ENCODE measurements around the gene FLRT1.
"Not testable (repeated sequence)": the region's sequence is repeated elsewhere in the genome, so short reads cannot be mapped to it uniquely, and the experiment has no call there.

FLRT1 gene

GRCh38 chr11:64025205-64025604 lies 10.5 kb upstream of the FLRT1 start:
- no peak for DNase-seq (ENCODE audit: low read depth, low spot score)

- DNase-seq (ENCODE audit: low read depth, low spot score) = no peak
Measured at GRCh38 chr11:64026575-64027205, 9.0 kb upstream of the FLRT1 start.

GRCh38 chr11:64027651-64028397 lies 7.9 kb upstream of the FLRT1 start:
- no peak for DNase-seq (ENCODE audit: low read depth, low spot score)

DNA sequence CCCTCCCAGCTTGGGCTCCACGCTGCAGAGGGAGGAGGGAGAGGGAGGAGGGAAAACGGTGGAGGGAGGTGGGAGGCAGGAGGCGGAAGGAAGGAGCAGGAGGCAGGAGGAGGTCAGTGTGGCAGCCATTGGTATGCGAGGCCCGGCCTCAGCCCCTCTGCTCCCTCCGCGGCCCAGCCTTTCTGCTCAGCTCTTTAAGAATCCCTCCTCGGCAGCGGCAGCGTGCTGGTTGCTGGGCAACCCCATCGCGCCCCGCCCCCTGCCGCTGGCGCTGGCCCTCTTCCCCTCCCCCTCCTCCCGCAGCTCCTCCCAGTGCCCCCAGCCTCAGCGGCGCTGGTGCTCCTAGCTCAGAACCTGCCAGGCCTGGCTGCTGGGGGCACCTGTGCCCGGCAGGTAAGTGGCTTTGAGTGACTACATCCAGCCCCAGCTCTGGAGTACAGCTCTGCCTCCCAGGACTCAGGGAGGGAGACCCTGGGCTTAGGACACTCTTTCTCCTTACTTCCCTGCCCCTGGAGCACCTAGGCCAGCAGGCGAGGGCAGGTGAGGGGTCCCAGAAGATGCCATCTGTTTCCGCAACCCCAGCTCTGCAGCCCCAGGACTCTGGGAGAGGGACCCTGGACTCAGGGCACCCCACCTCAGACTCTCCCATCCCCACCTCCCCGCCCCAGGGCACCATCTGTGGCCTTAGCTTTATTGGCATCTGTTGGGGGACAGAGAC lies 7.2 kb upstream of the FLRT1 start:
- DNase-seq (ENCODE audit: low read depth, low spot score) = no peak

- DNase-seq (ENCODE audit: low read depth, low spot score) = no peak
Measured at GRCh38 chr11:64029773-64030172, 6.0 kb upstream of the FLRT1 start.

DNA sequence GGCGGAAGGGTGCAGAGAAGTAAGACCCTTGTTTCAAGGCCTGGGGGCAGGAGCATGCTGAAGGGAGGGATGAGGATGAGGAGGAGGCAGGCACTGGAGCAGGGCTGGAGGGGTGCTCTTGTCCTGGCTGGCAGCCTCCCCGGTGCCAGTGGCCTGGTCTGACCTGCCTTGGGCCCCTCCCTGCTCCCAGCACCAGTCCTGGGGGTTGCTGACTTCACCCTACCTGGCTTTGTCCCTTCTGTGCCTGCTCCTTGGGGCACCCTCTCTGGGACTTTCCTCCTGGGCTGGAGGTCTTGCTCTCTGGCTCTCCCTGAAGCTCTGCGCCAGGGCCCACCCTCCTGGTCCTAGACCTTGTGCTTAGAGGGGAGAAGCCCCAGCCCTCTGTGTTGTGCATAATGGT lies 4.7 kb upstream of the FLRT1 start:
- no peak for DNase-seq (ENCODE audit: low read depth, low spot score)

GRCh38 chr11:64032050-64032449 lies 3.7 kb upstream of the FLRT1 start:
- no peak for DNase-seq (ENCODE audit: low read depth, low spot score)

- no peak for DNase-seq (ENCODE audit: low read depth, low spot score)
Measured at GRCh38 chr11:64034411-64034811, 1.3 kb upstream of the FLRT1 start.

GRCh38 chr11:64035081-64035524 lies 628 bp upstream of the FLRT1 start:
- no peak for DNase-seq (ENCODE audit: low read depth, low spot score)

DNA sequence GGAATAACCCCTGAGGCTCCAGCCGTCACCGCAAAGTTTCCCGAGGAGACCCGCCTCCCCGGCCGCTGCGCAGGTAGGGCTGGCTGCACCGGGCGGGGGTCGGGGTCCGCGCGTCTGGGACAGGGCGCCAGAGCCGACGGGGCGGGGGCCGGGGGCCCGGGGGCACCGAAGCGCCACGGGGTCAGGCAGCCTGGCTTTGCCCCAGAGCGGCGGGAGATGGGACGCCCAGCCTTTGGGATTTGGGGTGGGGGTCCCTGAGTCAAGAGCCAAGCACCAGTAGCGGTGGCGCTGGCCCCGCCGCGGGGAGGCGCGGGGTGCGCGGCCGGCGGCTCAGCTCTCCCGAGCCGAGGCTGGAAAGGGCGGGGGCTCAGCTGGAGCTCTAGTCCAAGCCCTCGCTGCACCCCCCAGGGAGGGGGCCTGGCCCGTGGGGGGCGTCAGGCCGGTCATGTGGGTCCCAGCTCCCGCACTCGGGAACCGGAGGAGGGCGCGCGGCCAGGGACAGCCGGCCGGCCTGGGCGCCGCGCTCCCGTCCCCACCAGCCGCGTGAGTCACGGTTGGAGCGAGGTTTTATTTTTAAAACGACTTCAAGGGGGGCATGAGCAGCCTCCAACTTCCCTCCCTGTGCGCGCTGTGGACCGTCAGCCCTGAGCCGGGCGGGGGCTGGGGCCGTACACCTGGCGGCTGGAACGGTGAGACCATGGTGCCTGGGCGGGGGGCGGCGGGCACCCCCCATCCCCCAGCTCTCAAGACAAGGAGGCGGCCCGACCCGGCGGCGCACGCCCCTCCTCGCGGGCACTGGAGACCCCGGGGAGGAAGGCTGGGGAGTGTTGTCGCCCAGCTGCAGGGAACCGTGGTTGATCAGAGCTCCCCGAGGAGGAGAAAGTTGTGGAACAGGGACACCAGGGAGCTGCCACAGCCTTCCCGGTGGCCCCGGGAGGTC lies 626 bp downstream of the FLRT1 start:
- DNase-seq (ENCODE audit: low read depth, low spot score) = no peak

DNA sequence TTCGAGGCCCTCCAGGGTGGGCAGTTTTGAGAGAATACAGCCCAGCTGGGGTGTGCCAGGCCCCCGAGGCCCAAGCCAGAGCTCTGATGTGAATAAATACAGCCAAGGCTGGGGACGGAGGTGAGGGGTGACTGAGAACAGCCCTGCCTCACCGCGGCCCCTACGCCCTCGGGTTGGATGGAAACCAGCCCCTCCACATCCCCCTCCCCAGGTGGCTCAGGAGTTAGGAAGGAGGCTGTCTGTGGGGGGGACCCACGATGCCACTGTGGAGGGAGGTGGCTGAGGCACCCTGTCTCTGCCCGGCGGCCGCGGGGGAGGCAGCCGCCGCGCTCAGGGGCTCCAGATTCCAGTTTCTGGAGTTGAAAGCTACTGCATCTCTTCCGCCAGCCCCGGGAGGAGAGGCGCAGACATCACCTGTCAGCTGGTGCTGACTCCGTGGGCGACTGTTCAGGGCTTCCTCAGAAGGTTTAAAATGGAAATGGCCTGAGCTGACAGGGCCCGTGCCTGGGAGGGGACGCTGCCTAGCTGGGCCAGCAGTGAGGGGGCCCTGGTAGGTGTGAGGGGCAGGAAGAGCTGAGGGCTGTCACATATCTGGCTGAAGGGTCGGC lies 1.4 kb downstream of the FLRT1 start:
- DNase-seq (ENCODE audit: low read depth, low spot score) = no peak

GRCh38 chr11:64038500-64038899 lies 2.8 kb downstream of the FLRT1 start:
- DNase-seq (ENCODE audit: low read depth, low spot score) = no peak

DNA sequence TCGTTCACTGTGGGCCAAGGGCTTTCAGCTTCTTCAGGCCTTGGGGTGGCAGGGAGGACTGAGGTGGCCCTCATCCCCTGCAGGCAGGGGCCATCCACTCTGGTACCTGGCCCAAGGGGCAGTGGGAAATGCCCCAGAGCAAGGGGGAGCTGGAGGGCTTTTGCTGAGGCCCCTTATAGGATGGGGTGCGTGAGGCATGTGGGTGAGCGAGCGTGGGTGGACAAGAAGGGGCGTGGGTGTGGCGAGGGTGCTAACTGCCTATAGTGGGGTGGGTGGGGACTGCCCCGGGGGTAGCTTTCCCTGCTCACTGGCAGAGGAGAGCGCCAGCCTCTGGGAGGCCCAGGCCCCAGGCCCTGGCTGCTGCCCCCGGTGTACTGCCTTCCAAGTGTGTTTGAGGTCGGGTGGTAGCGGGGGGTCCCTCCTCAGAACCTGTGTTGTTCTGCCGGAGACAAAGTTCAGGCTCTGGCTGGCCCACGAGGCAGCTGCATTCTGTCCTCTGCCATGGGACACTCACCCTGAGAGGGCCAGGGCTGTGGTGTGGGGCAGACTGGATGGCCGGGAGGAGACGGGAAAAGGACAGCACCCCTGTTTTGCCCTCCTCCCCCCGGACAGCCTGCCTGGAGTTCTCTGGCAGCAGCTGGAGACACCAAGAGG lies 3.4 kb downstream of the FLRT1 start:
- DNase-seq (ENCODE audit: low read depth, low spot score) = no peak

DNA sequence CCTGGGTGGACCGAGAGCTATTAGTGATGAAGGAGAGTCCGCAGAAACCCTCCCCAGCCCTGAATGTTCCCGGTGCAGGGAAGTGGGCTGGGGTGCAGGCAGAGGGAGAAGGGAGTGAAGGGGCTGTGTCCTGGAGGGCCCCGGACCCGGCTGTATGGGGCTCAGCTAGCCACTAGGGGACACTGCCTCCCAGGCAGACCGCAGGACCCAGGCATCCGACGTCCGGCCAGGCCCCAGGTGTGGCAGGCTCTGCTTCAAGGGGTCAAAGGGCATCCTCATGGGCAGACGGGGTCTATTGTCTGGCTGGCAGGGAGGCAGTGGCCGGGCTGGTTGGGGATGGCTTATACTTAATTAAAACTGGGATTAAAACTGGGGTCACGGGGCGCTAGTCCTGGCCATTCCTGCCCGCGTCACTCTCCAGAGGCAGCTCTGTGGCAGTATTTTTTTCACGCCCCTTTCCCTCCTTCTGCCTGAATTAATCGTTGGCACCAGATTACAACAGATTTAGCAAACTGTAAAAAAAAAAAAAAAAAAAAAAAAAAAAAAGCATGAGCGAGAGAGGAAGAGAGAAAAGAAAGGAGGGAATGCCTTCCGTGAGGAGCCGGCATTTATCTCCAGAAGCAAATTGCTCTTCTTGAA lies 5.1 kb downstream of the FLRT1 start:
- no peak for DNase-seq (ENCODE audit: low read depth, low spot score)

GRCh38 chr11:64041846-64042245 lies 6.1 kb downstream of the FLRT1 start:
- DNase-seq (ENCODE audit: low read depth, low spot score) = no peak

DNA sequence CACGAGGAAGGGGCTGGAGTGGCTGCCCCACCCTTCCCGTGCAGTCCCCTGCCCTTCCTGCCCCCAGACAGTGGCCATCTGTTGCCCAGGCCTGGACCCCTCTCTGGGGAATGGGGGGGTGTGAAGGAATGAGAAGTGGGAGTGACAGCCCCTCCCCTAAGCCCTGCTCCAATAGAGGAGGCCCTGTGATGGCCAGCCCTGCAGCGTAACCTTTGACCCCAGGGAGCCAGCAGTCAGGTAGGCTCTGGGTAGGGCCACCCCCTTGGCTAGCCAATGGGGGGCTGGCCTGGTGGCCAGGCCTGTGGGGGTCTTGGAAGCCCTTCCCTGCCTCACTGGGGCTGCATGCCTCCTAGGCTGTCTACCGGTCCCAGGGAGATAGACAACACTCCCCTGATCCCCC lies 6.6 kb downstream of the FLRT1 start:
- DNase-seq (ENCODE audit: low read depth, low spot score) = no peak

DNA sequence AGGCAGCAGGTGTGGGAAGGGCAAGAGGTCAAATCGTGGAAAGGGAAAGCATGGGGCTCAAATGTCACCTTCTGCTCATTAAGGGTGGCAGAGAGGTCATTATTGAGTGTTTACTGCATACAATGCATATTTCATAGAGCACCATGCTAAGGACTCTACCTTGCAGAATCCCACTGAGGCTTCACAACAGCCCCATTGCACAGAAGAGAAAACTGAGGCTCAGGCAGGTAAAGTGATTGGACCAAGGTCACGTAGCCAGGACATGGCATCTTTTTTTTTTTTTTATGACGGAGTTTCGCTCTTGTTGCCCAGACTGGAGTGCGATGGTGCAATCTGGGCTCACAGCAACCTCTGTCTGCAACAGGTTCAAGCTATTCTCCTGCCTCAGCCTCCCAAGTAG lies 7.8 kb downstream of the FLRT1 start:
- DNase-seq (ENCODE audit: low read depth, low spot score) = no peak

DNA sequence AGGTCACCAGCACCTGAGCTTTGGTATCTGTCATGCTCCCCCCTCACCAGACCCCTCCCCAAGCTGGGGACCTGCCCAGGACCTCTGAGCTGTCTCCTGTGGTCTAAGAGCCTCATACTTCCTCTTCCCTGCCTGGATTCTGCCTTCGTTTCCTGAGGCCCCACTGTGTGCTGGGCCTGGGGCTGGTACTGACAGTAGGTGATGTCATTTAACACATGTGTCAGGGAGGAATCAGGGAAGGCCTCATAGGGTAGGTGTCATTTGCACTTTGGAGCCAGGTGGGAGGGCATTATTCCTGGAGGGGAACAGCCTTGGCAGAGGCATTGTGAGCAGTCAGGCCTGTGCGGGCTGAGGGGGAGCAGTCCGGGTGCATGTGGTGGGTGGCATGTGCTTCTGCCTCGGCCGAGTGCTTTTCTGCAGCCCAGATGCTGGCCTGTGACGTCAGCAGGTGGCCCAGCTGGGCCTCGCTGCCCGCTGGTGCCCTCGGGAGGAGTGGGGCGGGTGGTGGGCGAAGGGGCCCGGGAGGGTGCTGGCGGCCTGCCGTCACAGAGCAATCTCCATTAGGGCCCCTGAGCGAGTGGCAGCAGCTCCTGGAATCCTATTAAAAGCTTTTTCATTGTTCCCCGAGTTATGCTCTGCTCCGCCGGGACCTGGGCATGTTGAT lies 9.1 kb downstream of the FLRT1 start:
- no peak for DNase-seq (ENCODE audit: low read depth, low spot score)

GRCh38 chr11:64045700-64046099 lies 10.0 kb downstream of the FLRT1 start:
- DNase-seq (ENCODE audit: low read depth, low spot score) = no peak

GRCh38 chr11:64047373-64047772 lies 11.6 kb downstream of the FLRT1 start:
- not testable (repeated sequence) for DNase-seq (ENCODE audit: low read depth, low spot score)
